KMS-11 (cell line): ENCODE results near the gene LELP1.

Experiments used
- H2AFZ ChIP-seq: fragments of 200-600 bp; sonication (generic); 2 replicates; pipeline ENCODE4 v1.6.1; 2016; ENCODE audit warnings: antibody characterized with exemption, mixed run types, low read depth
- H3K27ac ChIP-seq: fragments of 200-600 bp; sonication (generic); 2 replicates; pipeline ENCODE4 v1.6.1; 2016; ENCODE audit warnings: mild to moderate bottlenecking, mixed run types
- H3K27me3 ChIP-seq: fragments of 200-600 bp; sonication (generic); 2 replicates; pipeline ENCODE4 v1.6.1; 2017; ENCODE audit warnings: mild to moderate bottlenecking, low read depth, mixed run types, moderate library complexity; ENCODE audit not compliant: insufficient read depth
- H3K36me3 ChIP-seq: fragments of 200-600 bp; sonication (generic); 2 replicates; pipeline ENCODE4 v1.6.1; 2017; ENCODE audit warnings: mild to moderate bottlenecking, mixed run types; ENCODE audit not compliant: insufficient read depth
- H3K4me1 ChIP-seq: fragments of 200-600 bp; sonication (generic); 2 replicates; pipeline ENCODE4 v1.6.1; 2016; ENCODE audit warnings: mild to moderate bottlenecking, low read depth, mixed run types; ENCODE audit not compliant: poor library complexity, severe bottlenecking
- H3K4me2 ChIP-seq: fragments of 200-600 bp; sonication (generic); 2 replicates; pipeline ENCODE4 v1.7.0; 2016; ENCODE audit warnings: mild to moderate bottlenecking, mixed run types
- H3K4me3 ChIP-seq: fragments of 200-600 bp; sonication (generic); IDR thresholded peaks from 2 replicates; pipeline ENCODE4 v1.6.1; 2017; ENCODE audit warnings: low read depth, low read length, mixed read lengths; ENCODE audit not compliant: insufficient read depth
- H3K79me2 ChIP-seq: fragments of 200-600 bp; sonication (generic); 2 replicates; pipeline ENCODE4 v1.6.1; 2016; ENCODE audit warnings: low read depth, mixed run types; ENCODE audit not compliant: insufficient read depth
- H3K9ac ChIP-seq: fragments of 200-600 bp; sonication (generic); 2 replicates; pipeline ENCODE4 v1.6.1; 2016; ENCODE audit warnings: mild to moderate bottlenecking, mixed run types
- H4K20me1 ChIP-seq: fragments of 200-600 bp; sonication (generic); 2 replicates; pipeline ENCODE4 v1.6.1; 2016; ENCODE audit warnings: mild to moderate bottlenecking, mixed run types; ENCODE audit not compliant: insufficient read depth
- CTCF ChIP-seq: fragments of 200-600 bp; sonication (generic); conservative IDR thresholded peaks from 2 replicates; pipeline ENCODE4 v1.6.1; 2017; ENCODE audit warnings: low read depth, mild to moderate bottlenecking, antibody characterized with exemption, low read length, moderate library complexity, mixed read lengths

LELP1 gene

GRCh38 chr1:153245466-153245865 lies 42.2 kb downstream of the LELP1 start:
- Histone ChIP-seq H3K4me2 (no peak overlapping the region), H3K4me1 (no peaks in the 10 kb centered on the region), H4K20me1 (no peaks in the 10 kb centered on the region), H3K9ac (no peak overlapping the region), H3K27ac (no peak overlapping the region), H3K36me3 (no peaks in the 10 kb centered on the region), H3K27me3 (no peaks in the 10 kb centered on the region), H3K79me2 (no peaks in the 10 kb centered on the region), H2AFZ (no peak overlapping the region), H3K4me3 (no peak overlapping the region)
- no peak for TF ChIP-seq CTCF

DNA sequence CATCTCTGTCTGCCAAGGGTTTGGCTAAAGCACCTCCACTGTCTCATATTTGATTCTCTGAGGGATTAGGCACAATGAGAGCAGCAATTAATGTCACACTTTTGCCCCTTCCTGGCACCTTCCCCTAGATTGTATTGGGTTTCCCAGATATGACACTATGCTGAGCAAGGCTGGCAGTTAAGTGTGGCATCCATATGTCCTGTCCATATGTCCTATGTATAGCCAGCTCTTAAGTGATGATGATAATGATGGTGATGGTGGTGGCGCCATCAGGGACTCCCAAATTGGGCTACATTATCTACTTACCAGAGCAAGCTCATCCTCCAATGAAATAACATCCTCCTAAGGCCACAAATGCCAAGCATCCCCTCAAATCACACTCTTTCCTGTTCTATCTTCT lies 42.8 kb downstream of the LELP1 start:
- H3K27me3 ChIP-seq: no peaks in the 10 kb centered on the region
- H4K20me1 ChIP-seq: no peaks in the 10 kb centered on the region
- H3K36me3 ChIP-seq: no peaks in the 10 kb centered on the region
- no peaks in the 10 kb centered on the region for H3K4me1 ChIP-seq
- no peak overlapping the region for H3K4me2 ChIP-seq
- no peak overlapping the region for H2AFZ ChIP-seq
- no peaks in the 10 kb centered on the region for H3K79me2 ChIP-seq
- H3K27ac ChIP-seq: no peak overlapping the region
- no peak overlapping the region for H3K4me3 ChIP-seq
- H3K9ac ChIP-seq: no peak overlapping the region
- TF ChIP-seq CTCF: no peak

DNA sequence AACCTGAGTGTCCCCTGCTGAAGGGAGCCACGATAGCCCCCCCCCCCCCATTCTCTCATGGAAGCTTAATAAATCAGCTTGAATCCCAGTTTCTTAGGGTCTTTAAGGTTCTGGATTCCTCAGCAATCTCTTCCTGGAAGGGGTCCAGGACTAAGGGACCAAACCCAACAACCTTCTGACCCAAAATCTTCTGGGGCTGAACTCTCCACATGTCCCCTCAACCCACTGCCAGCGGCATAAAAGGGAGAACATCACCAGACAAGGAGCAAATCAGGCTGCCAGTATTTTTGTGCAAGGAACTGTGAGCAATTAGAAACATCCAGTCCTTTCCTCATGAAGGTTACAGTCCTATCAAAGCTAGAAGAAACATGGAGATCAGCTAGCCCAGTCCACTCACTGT lies 43.6 kb downstream of the LELP1 start:
- H3K36me3 ChIP-seq: no peaks in the 10 kb centered on the region
- H3K4me3 ChIP-seq: no peak overlapping the region
- no peak overlapping the region for H3K4me2 ChIP-seq
- H2AFZ ChIP-seq: no peak overlapping the region
- no peak for TF ChIP-seq CTCF
- H3K9ac ChIP-seq: no peak overlapping the region
- H3K4me1 ChIP-seq: no peaks in the 10 kb centered on the region
- no peaks in the 10 kb centered on the region for H3K27me3 ChIP-seq
- no peaks in the 10 kb centered on the region for H4K20me1 ChIP-seq
- H3K79me2 ChIP-seq: no peaks in the 10 kb centered on the region
- H3K27ac ChIP-seq: no peak overlapping the region

GRCh38 chr1:153248176-153248879 lies 45.1 kb downstream of the LELP1 start:
- Histone ChIP-seq H2AFZ (no peak overlapping the region), H3K36me3 (no peaks in the 10 kb centered on the region), H3K4me1 (peaks cover 2% of the 10 kb centered on the region), H4K20me1 (no peaks in the 10 kb centered on the region), H3K27ac (no peak overlapping the region), H3K27me3 (no peaks in the 10 kb centered on the region), H3K4me2 (no peak overlapping the region), H3K9ac (no peak overlapping the region), H3K79me2 (no peaks in the 10 kb centered on the region), H3K4me3 (no peak overlapping the region)
- no peak for TF ChIP-seq CTCF
